Measurements from ENCODE around the gene TGM4. TPM values are rescaled to one million over a fixed set of nuclear protein-coding genes. Genes with fewer than 3 reads are reported as not detected.

TGM4 gene
- total RNA-seq, 2 experiments from 2014 or later, result not detected

DNA sequence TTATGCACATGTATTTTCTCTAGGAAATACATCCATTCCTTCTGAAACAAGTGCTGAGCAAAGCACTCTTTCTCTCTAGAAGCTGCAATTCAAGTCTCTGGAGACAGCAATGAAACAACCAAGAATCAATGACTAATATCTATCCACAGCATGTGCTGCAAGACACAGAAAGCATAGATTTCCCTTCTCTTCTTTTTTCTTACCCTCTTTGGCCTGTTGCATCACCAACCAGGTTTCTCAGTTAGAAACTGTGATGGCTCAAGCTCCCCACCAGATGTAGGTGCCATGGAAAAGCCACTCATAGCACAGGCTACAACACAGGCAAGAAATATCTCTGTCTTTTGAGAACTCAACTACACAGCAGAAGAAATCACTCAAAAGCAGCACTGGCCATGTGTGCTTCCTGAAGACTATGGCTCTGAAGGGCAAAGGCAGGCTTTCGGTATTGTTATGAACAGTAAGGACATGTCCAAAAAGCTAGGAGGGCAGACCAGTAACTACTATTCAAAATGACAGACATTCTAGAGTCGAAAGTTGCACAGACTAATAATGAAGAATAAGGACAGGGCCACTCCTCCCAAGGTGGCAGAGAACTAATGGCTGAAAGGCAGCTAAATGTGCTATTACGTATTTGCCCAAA lies 86.1 kb downstream of the TGM4 start:
- ChIA-PET CTCF (no interaction called here), POLR2A (no interaction called here)
- no peak for DNase-seq
- Mint-ChIP-seq H3K9me3 (ENCODE audit: low read depth) (no peaks in the 10 kb centered on the region), H3K27ac (peak overlapping the region; percentile 34), H3K4me3 (no peak overlapping the region), H3K4me1 (peaks cover 15% of the 10 kb centered on the region), H3K27me3 (no peaks in the 10 kb centered on the region), H3K36me3 (ENCODE audit: low read depth) (peaks cover 2% of the 10 kb centered on the region)
- intact Hi-C loops (cut with DNase I, micrococcal nuclease), result no loop called here
- peak; percentile 81 for ATAC-seq

GRCh38 chr3:44961888-44962287 lies 87.5 kb downstream of the TGM4 start:
- ATAC-seq (no peak), DNase-seq (no peak)
- ChIA-PET POLR2A (no interaction called here), CTCF (interaction anchor here (1.0 kb wide), 1 partner anchor 25 kb away, joined by 3 read pairs; no protein-coding TSS in a partner anchor)
- Mint-ChIP-seq H3K4me1 (peaks cover 26% of the 10 kb centered on the region), H3K27me3 (no peaks in the 10 kb centered on the region), H3K27ac (no peak overlapping the region), H3K36me3 (ENCODE audit: low read depth) (peaks cover 2% of the 10 kb centered on the region), H3K9me3 (ENCODE audit: low read depth) (no peaks in the 10 kb centered on the region), H3K4me3 (no peak overlapping the region)
- intact Hi-C loops (cut with DNase I, micrococcal nuclease), result no loop called here

- DNase-seq, result no peak
- H3K9me3 Mint-ChIP-seq (ENCODE audit: low read depth), result no peaks in the 10 kb centered on the region
- H3K27ac Mint-ChIP-seq, result no peak overlapping the region
- no peaks in the 10 kb centered on the region for H3K27me3 Mint-ChIP-seq
- peaks cover 2% of the 10 kb centered on the region for H3K36me3 Mint-ChIP-seq (ENCODE audit: low read depth)
- ATAC-seq, result no peak
- H3K4me3 Mint-ChIP-seq, result no peak overlapping the region
- intact Hi-C loops (cut with DNase I, micrococcal nuclease), result no loop called here
- H3K4me1 Mint-ChIP-seq, result peaks cover 34% of the 10 kb centered on the region
- ChIA-PET POLR2A (no interaction called here), CTCF (no interaction called here)
Observed at GRCh38 chr3:44962621-44963393, 88.4 kb downstream of the TGM4 start.

GRCh38 chr3:44963571-44964325 lies 89.3 kb downstream of the TGM4 start:
- POLR2A ChIA-PET, result interaction anchor here (0.7 kb wide), 1 partner anchor 453 kb away, joined by 3 read pairs; no protein-coding TSS in a partner anchor
- intact Hi-C loops (cut with DNase I, micrococcal nuclease), result no loop called here

More at GRCh38 chr3:44963571-44964325, 89.3 kb downstream of the TGM4 start:
- no peak overlapping the region for H3K27ac Mint-ChIP-seq
- peaks cover 43% of the 10 kb centered on the region for H3K4me1 Mint-ChIP-seq
- peaks cover 2% of the 10 kb centered on the region for H3K36me3 Mint-ChIP-seq (ENCODE audit: low read depth)
- no peak overlapping the region for H3K4me3 Mint-ChIP-seq
- no peak for ATAC-seq
- no peaks in the 10 kb centered on the region for H3K9me3 Mint-ChIP-seq (ENCODE audit: low read depth)
- no peaks in the 10 kb centered on the region for H3K27me3 Mint-ChIP-seq
- CTCF ChIA-PET, result no interaction called here
- DNase-seq, result no peak

Other genes with a start within 250 kb of the TGM4 start
- gene ZNF197, start 249.6 kb upstream of the TGM4 start, total RNA-seq, result 10 to 100 TPM; 10.9 to 11.6 TPM
- gene ZNF35, start 225.9 kb upstream of the TGM4 start, total RNA-seq, result 1 to 10 TPM; 2.0 to 2.7 TPM
- gene ZNF502, start 161.9 kb upstream of the TGM4 start, total RNA-seq, result 1 to 10 TPM; 1.8 to 2.4 TPM
- gene ZNF501, start 145.0 kb upstream of the TGM4 start, total RNA-seq, result 1 to 10 TPM; 1.7 to 2.0 TPM
- gene KIAA1143, start 113.0 kb upstream of the TGM4 start, total RNA-seq, result 10 to 100 TPM; 40.2 to 74.1 TPM
- 10 to 100 TPM; 40.1 to 51.7 TPM for gene KIF15, start 112.8 kb upstream of the TGM4 start, total RNA-seq
- gene TMEM42, start 12.7 kb upstream of the TGM4 start, total RNA-seq, result 10 to 100 TPM in 1 of 2 experiments, 1 to 10 TPM in 1; 7.6 to 10.9 TPM
- gene ZDHHC3, start 101.6 kb downstream of the TGM4 start, total RNA-seq, result 10 to 100 TPM; 31.9 to 32.9 TPM
- 10 to 100 TPM; 42.7 to 70.7 TPM for gene EXOSC7, start 101.6 kb downstream of the TGM4 start, total RNA-seq
- gene CLEC3B, start 151.7 kb downstream of the TGM4 start, total RNA-seq, result not detected